Nephron (organoid): ENCODE measurements around the gene CUX1.
A peak's percentile ranks its signal among the peaks of the same experiment; 100 is the strongest.

Source experiments
- H3K27ac Mint-ChIP-seq, 3 experiments: 2 replicates each; pipeline ENCODE4 v1.8.0; 2020; ENCODE audit warnings: mixed read lengths in 3 of 3, mild to moderate bottlenecking in 2 of 3, moderate library complexity in 1 of 3
- H3K27me3 Mint-ChIP-seq: 2 replicates; pipeline ENCODE4 v1.8.0; 2021; ENCODE audit warnings: low read depth, mild to moderate bottlenecking, moderate library complexity, mixed read lengths
- H3K36me3 Mint-ChIP-seq: 2 replicates; pipeline ENCODE4 v1.8.0; 2020; ENCODE audit warnings: low read depth, mixed read lengths
- H3K4me1 Mint-ChIP-seq: 2 replicates; pipeline ENCODE4 v1.8.0; 2020; ENCODE audit warnings: mixed read lengths
- H3K4me3 Mint-ChIP-seq, 3 experiments: 2 replicates each; pipeline ENCODE4 v1.8.0; 2020; ENCODE audit warnings: mild to moderate bottlenecking in 3 of 3, mixed read lengths in 3 of 3, moderate library complexity in 2 of 3
- H3K9me3 Mint-ChIP-seq: 2 replicates; pipeline ENCODE4 v1.8.0; 2020; ENCODE audit warnings: mixed read lengths
- TF ChIP-seq, protein P1 (sequence below), 3 experiments: fragments of 200-600 bp; sonication (generic); IDR thresholded peaks; one replicate each; pipeline ENCODE4 v1.5.0; 2021; ENCODE audit warnings: antibody characterized with exemption in 3 of 3; ENCODE audit not compliant: unreplicated experiment in 3 of 3

CUX1 gene

DNA sequence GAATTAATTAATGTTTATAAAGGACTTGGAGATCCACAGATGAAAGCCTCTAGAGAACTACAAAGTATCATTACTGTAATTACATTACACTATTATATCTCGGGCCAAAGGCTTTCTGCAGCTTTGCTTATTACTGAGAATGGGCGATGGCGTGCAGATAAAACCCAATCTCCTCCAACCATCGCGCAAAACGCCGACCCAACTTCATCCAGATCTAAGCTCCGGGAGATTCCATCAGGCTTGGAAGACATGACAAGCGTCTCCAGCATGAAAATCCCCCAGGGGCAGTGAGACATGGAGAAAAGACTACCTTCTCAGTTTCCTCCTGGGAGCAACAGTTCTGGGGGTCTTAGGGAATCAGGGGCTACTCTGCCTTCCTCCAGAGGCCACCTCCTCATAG is 42.2 kb upstream of the CUX1 start:
- peaks cover 19% of the 10 kb centered on the region for H3K27me3 Mint-ChIP-seq
- H3K27ac Mint-ChIP-seq: no peak overlapping the region
- H3K4me3 Mint-ChIP-seq: no peak overlapping the region
- H3K4me1 Mint-ChIP-seq: peaks cover 4% of the 10 kb centered on the region
- TF ChIP-seq, protein P1, sequence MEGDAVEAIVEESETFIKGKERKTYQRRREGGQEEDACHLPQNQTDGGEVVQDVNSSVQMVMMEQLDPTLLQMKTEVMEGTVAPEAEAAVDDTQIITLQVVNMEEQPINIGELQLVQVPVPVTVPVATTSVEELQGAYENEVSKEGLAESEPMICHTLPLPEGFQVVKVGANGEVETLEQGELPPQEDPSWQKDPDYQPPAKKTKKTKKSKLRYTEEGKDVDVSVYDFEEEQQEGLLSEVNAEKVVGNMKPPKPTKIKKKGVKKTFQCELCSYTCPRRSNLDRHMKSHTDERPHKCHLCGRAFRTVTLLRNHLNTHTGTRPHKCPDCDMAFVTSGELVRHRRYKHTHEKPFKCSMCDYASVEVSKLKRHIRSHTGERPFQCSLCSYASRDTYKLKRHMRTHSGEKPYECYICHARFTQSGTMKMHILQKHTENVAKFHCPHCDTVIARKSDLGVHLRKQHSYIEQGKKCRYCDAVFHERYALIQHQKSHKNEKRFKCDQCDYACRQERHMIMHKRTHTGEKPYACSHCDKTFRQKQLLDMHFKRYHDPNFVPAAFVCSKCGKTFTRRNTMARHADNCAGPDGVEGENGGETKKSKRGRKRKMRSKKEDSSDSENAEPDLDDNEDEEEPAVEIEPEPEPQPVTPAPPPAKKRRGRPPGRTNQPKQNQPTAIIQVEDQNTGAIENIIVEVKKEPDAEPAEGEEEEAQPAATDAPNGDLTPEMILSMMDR (IDR thresholded peaks at IDR 0.05; ENCODE audit: unreplicated experiment in 3 of 3): no peak
- no peaks in the 10 kb centered on the region for H3K9me3 Mint-ChIP-seq
- no peaks in the 10 kb centered on the region for H3K36me3 Mint-ChIP-seq

DNA sequence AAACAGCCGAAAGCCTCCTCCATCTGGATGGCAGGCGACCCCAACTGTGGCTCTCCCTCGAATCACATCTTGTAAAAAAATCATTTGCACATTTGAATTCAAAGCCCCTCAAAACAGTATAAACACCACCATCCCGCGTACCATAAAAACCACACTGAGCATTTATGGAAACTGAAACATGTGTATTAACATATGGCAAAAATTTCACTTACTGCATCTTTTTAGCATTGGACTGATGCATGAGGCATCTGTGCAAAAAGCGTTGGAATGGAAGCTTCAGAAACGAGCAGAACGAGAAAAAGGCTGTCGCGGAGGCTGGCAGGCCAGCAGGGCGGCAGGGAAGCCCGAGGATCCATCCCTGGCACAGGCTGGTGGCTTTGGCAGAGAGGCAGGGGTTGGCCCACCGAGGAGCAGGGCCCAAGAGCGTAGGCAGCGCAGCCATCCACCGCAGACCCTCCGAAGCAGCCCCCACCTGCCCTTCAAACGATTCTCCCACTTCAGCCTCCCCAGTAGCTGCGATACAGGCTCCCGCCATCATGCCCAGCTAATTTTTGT is 39.3 kb upstream of the CUX1 start:
- Mint-ChIP-seq H3K9me3 (no peaks in the 10 kb centered on the region), H3K27me3 (peaks cover 23% of the 10 kb centered on the region), H3K4me1 (peaks cover 8% of the 10 kb centered on the region), H3K4me3 (no peak overlapping the region), H3K27ac (peak overlapping the region in 1 of 3 experiments; percentile 26), H3K36me3 (no peaks in the 10 kb centered on the region)
- TF ChIP-seq, protein P1 (IDR thresholded peaks at IDR 0.05; ENCODE audit: unreplicated experiment in 3 of 3): no peak

DNA sequence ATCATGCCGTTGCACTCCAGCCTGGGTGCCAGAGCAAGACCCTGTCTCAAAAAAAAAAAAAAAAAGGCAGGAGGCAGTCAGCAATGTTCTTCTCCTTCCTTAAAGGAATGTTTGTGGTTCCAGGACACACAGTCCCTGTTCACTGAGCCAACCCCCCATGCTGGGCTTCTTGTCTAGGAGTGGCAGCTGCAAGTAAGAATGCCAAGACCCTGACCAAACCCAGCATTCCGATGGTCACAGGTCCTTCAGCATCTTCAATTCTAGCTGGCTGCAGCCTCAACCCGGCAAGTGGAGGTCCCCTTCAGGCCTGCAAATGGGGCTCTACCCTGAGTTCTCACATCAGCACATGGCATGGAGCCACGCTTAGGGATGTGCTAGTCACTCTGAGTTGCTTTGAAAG is 38.2 kb upstream of the CUX1 start:
- Mint-ChIP-seq H3K27me3 (peaks cover 23% of the 10 kb centered on the region), H3K4me3 (no peak overlapping the region), H3K9me3 (no peaks in the 10 kb centered on the region), H3K4me1 (peaks cover 19% of the 10 kb centered on the region), H3K27ac (no peak overlapping the region), H3K36me3 (no peaks in the 10 kb centered on the region)
- TF ChIP-seq, protein P1 (IDR thresholded peaks at IDR 0.05; ENCODE audit: unreplicated experiment in 3 of 3): no peak

DNA sequence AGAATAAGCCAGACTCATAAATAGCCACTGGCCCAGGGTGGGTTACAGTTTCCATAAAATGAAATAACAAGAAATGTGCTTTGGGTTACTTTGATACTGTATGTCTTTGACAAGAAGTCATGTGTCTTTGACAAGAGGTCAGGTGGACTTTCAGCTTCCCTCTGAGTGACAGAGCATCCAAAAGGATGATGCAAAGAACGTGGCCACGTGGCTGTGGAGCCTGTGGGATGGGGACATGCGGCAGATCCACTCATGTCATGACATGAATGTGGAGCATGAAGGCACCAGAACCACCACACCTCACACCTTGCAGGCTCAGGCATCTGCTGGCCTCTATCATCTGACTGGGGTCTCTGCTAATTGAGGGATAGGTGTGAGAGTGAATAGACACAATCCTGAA is 37.1 kb upstream of the CUX1 start:
- TF ChIP-seq, protein P1 (IDR thresholded peaks at IDR 0.05; ENCODE audit: unreplicated experiment in 3 of 3): no peak
- H3K4me3 Mint-ChIP-seq: no peak overlapping the region
- no peaks in the 10 kb centered on the region for H3K9me3 Mint-ChIP-seq
- H3K27me3 Mint-ChIP-seq: peaks cover 23% of the 10 kb centered on the region
- H3K36me3 Mint-ChIP-seq: no peaks in the 10 kb centered on the region
- peaks cover 29% of the 10 kb centered on the region for H3K4me1 Mint-ChIP-seq
- H3K27ac Mint-ChIP-seq: no peak overlapping the region

DNA sequence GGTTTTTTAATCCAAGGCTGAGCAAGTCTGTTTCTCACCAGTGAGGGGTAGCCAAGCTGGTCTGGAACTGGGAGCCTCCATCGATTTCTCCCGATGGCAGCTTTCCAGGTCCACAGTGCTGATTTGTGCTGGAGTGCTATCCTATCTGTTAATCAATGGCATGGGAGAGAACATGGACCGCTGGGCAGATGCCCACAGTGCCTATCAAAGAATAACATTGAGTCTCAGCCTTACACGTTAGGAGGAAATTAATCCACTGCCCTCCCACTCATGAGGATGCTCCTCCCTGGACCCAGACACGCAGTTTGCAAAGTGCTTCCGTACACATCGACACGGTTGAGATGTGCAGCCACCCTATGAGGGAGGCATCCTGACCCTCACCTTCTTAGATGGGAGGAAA is 36.0 kb upstream of the CUX1 start:
- peaks cover 26% of the 10 kb centered on the region for H3K27me3 Mint-ChIP-seq
- H3K9me3 Mint-ChIP-seq: no peaks in the 10 kb centered on the region
- H3K4me1 Mint-ChIP-seq: peaks cover 26% of the 10 kb centered on the region
- TF ChIP-seq, protein P1 (IDR thresholded peaks at IDR 0.05; ENCODE audit: unreplicated experiment in 3 of 3): no peak
- no peak overlapping the region for H3K27ac Mint-ChIP-seq
- H3K4me3 Mint-ChIP-seq: no peak overlapping the region
- H3K36me3 Mint-ChIP-seq: no peaks in the 10 kb centered on the region

DNA sequence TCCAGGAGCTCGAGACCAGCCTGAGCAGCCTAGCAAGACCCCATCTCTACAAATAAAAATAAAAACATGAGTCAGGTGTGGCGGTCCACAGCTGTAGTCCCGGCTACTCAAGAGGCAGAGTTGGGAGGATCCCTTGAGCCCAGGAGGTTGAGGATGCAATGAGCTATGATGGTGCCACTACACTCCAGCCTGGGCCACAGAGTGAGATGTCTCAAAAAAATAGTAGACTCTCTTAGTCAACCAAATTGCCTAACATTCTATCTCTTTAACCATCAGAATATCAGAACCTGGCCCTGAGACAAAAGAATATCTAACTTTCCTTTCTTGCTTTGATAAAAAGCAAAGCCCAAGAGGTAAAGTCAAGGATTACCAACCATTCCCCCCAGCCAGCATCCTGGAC is 35.0 kb upstream of the CUX1 start:
- Mint-ChIP-seq H3K4me3 (no peak overlapping the region), H3K27ac (peak overlapping the region in 1 of 3 experiments; percentile 11), H3K4me1 (peaks cover 26% of the 10 kb centered on the region), H3K9me3 (no peaks in the 10 kb centered on the region), H3K27me3 (peaks cover 18% of the 10 kb centered on the region), H3K36me3 (no peaks in the 10 kb centered on the region)
- TF ChIP-seq, protein P1 (IDR thresholded peaks at IDR 0.05; ENCODE audit: unreplicated experiment in 3 of 3): no peak
